ENCODE results near the gene SUMO3.

GRCh38 chr21:44862869-44863685 lies 45.2 kb upstream of the SUMO3 start:
- TF ChIP-seq CTCF (IDR thresholded peaks at IDR 0.05; ENCODE audit: low read length), result no peak
- TF ChIP-seq EZH2phosphoT487 (IDR thresholded peaks at IDR 0.05; ENCODE audit: low read length), result no peak
- no peak for TF ChIP-seq EZH2 (optimal IDR thresholded peaks at IDR 0.05; ENCODE audit: low read depth, low read length)

Measured in MM.1S (cell line).